Measurements from ENCODE around the gene TMEM132C.

Gene TMEM132C

DNA sequence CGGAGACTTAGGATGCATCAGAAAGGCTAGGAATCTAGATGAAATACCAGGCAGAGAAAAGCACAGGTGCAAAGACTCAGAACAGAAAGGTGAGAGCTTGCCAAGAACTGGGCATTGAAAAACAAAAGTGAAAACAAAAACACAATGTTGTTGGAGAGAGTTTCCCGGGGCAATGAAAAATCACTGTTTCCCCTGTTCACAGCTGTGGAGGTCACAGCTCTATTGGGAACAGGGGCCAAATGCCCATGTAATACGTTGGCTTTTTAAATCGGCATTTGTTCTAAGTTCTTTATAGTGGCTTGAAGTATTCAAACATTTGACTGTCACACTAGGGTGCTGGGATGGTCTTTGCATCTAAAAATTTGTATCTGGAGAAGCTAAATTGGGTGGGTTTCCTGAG lies 448.5 kb downstream of the TMEM132C start:
- DNase-seq (ENCODE audit: low spot score), result no peak

- DNase-seq (ENCODE audit: low spot score), result no peak
Measured at GRCh38 chr12:128724468-128725046, 457.6 kb downstream of the TMEM132C start.

DNA sequence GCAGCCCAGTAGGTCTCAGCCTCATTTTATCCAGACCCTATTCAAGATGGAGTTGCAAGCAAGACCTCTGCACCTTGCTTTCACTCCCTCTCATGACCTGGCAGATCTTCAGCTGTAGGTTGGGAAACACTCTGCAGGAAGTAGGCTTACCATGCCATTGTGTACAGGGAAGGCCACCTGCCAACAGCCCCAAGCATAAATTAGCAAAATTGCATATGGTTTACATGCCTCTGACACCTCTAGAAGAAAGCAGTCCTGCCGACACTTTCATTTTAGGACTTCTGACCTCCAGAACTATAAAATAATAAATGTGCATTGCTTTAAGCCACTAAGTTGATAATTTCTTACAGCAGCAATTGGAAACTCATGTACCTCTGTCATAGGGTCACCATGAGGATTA lies 459.9 kb downstream of the TMEM132C start:
- DNase-seq (ENCODE audit: low spot score), result no peak

DNA sequence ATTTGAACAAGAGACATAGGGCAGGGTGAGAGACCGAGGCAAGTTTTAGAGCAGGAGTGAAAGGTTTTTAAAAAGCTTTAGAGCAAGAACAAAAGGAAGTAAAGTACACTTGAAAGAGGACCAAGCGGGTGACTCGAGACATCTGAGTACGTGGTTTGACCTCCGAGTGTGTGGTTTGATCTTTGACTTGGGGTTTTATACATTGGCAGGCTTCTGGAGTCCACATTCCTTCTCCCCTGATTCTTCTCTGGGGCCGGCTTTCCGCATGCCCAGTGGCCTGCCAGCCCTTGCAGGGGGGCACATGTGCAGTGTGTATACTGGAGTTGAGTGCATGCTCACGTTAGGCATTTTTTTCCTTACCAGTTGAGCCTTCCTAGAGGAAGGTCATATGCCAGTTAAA lies 460.5 kb downstream of the TMEM132C start:
- no peak for DNase-seq (ENCODE audit: low spot score)

DNA sequence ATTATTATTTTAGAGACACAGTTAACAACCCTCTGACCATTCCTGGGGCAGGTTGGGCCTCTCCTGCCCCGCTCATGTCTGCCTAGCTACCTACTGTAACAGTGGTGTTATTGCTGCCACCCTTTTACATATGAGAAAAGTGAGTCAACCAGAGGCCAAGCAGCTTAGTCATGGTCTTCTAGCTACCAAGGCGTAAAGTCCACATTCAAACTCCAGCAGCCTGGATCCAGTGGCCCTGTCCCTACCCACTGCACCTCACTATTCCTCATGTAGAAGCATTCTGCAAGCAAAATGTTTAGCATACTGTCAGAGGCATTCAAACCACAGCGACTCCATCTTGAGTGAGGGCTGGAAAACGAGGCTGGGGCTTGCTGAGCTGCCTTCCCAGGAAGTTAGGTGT lies 461.0 kb downstream of the TMEM132C start:
- DNase-seq (ENCODE audit: low spot score), result peak; percentile 47

- DNase-seq (ENCODE audit: low spot score), result peak; percentile 72
Measured at GRCh38 chr12:128729628-128730121, 462.7 kb downstream of the TMEM132C start.

DNA sequence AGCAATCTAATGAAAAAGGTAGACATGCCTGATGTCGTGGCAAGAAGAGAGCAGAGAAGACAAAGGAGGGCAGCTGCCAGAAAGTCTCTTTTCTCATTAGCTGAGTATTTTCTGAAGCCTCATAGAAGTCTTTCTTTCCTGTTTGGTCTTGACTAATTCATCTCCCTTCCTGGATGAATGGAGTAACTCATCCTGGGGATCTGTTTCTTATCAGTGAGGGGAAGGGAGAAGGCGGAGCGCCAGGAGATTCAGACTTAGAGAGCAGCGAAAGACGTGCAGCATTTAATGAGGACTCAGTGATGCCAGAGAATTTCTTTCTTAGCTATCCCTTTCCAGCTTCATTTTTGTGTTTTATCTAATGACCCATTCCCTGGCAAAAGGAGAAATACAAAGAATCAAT lies 467.4 kb downstream of the TMEM132C start:
- no peak for DNase-seq (ENCODE audit: low spot score)

DNA sequence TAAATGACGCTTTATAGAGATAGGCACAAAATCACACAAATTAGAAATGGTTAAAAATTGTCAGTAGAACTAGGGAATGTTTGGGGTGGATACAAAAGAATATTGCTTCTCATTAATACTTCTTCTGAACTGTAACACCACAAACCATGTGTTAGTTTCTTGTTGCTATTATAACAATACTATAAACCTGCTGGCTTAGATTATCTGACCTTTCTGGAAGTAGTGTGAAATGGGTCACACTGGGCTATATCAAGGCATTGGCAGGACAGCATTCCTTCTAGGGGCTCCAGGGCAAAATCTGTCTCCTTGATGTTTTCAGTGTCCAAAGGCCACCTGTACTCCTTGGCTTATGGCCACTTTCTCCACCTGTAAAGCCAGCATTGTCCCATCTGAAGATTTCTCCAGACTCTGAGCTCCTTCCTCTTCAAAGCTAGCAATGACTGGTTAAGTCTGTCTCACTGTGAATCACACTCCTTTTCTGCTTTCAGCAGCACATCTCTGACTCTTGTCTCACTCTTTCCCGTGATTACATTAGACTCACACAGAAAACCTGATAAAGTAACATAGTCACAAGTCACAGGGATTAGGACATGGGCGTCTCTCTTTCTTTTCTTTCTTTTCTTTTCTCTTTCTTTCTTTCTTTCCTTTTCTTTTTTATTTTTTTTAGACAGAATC lies 470.5 kb downstream of the TMEM132C start:
- no peak for DNase-seq (ENCODE audit: low spot score)

DNA sequence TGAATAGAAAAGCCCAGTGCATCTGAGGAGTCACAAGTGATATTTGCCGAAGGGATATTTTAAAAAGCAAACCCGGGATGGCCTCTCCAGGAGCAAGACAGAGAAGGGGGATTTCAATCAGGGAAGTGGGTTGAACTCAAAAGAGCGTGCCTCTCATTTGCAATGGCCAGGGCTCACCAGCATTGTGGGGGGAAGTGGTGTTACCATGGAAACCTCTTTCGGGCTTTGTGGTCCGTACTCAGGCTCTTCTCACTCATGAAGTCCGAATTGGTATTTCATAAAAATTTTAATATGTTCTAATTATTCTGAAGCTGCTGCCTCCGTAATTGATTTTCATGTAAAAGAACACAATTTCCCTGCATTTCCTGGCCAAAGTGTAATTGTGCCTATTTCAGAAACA lies 476.9 kb downstream of the TMEM132C start:
- no peak for DNase-seq (ENCODE audit: low spot score)

DNA sequence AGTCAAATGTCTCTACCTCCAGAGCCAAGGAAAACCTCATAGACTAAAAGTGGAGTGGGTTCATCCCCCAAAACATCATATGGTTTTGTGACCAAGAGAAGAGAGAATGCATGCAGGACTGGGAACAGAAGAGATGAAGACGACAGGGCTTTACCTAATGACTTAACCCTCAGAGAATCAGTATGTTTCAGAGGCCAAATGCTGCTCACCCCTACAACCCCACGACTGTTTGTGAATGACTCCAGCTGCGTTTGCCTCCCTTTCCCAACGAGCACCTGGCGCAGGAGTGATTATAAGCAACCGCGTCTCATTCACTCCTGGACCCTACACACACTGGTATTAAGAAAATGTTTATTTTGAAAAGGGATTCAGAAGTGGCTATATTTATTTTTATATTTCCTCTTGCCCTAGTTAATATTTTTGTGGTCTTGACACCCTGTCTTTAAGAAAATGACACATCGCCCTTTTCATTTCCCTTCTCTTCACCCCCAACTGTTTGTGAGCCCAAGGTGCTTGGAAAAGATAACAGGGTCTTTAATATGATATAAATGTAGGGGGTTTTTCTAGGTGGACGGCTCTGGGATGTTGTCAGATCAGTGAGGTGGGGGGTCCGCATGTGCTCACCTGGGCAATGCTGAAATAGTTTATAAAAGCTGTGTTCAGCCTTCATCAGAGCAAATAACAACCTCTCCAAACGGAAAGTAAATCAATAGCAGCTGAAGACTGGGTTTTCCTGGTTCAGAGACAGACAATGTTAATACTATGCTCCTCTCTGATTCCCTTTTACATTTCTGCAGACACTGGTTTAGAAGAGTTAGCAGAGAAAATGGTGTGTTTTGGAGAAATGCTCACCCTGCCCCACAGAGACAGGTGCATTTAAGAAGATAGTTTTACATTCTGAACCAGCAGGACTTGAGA lies 479.1 kb downstream of the TMEM132C start:
- DNase-seq (ENCODE audit: low spot score), result no peak

DNA sequence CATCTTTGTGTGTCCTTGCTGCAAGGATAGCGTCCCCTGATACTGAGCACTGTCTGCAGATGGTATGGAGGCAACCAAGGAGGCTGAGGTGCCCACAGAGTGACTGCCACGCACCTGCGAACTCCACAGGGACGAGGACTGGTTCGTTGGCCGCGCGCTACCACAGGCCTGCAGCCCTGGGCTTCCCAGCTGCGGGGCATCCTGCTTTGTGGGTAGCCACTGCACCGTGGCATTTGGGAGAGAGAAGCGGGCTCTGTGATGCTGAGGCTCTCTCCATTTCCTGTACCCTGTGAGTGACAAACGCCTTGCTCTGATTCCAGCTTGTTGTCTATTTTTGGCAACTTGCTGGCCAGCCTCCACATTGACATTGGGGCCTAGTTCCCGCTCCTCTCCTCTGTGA lies 480.5 kb downstream of the TMEM132C start:
- DNase-seq (ENCODE audit: low spot score), result no peak

DNA sequence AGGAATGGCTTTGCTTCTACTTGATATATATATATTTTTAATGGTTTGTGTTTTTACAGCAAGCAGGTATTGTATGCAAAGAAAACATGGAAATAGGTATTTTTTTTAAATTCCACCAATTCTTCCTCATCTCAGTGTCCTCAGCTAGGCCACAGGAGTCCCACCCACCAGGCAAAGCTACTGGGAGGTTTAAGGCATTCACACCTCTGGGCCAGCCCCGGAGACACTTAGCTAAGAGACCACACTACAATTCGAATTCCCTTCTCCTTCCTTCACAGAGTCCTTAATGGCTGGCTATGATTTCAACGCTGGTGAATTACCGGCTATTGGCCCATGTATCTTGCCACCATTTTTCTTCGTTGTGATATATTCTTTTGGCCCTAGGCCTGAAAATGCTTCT lies 485.4 kb downstream of the TMEM132C start:
- no peak for DNase-seq (ENCODE audit: low spot score)

DNA sequence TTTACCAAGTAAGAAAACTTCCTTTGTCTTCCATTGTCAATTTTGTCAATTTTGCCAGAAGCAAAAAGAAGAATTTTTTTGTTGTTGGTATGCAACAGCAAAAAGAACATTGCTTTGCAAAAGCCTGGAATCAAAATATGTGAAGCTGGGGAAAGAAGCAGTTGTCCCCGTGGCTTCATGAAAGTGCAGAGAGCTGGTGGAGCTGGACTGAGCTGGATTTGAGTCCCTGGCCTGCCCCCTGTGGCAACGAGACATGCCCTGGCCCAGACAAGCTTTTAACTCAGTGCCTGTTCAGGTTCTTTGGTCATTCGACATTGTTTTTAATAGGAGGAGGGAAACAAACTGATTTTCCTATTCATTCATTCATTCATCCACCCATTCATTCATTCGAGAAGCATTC lies 486.5 kb downstream of the TMEM132C start:
- no peak for DNase-seq (ENCODE audit: low spot score)

DNA sequence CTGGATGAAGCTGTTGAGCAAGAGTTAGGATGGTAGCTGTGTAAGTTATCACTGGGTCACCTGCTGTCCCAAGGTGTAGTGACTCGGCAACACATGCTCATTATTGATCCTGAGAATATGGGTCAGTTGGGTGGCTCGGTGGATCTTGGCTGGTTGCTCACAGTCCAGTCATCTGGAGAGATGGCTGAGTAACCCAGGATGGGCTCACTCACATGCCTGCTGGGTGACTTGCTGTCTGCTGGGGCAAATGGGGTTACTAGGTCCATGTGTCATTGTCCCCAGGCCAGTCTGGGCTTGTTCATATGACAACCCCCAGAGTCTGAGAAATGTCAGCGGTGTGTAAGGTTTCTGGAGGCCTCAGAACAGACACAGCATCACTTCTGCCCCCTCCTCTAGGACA lies 487.3 kb downstream of the TMEM132C start:
- no peak for DNase-seq (ENCODE audit: low spot score)

DNA sequence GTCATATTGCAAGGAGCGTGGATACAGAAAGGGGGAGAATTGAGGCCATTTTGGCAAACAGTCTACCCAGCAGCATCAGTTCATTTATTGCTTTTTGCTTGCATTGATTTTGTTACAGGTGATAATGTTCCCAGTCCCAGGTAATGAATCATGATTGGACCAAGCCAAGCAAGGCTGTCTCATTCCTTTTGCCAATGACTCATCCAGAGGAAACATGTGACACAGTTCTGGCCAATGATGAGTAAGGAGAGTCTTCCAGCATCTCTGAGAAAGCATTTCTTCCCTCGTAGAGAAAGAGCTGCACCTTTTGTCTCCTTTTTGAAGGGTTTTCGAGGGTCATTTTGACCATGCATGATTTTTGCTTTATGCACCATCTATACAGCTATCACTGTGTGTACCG lies 488.6 kb downstream of the TMEM132C start:
- peak; percentile 14 for DNase-seq (ENCODE audit: low spot score)

Measured in SW480 (cell line).